Psoas muscle (tissue), 8 donors: ENCODE data around the gene GAS2L1. TPM values are rescaled to one million over a fixed set of nuclear protein-coding genes. Genes with fewer than 3 reads are reported as not detected.

Source experiments
- ATAC-seq, 4 donors: fragments of 200-7000 bp; cut with Tn5 transposase; one replicate each; pipeline ENCODE4 v1.9.1; 2020; ENCODE audit warnings: moderate library complexity in 3 of 4, mild to moderate bottlenecking in 2 of 4
- DNase-seq, 2 donors: peaks; one replicate each; pipeline ENCODE4 v3.0.0-alpha.2; 2020
- H3K27ac ChIP-seq: fragments of 200-600 bp; one replicate; pipeline ENCODE4 v1.8.0; 2022
- H3K27me3 ChIP-seq, 3 donors: fragments of 200-600 bp in 1 of 3; one replicate each; pipeline versions ENCODE4 v1.6.1 to v1.8.0; 2013 to 2022; ENCODE audit warnings: low read length in 2 of 3, mild to moderate bottlenecking in 2 of 3, moderate library complexity in 1 of 3; ENCODE audit not compliant: insufficient read depth in 3 of 3
- H3K36me3 ChIP-seq, 2 donors: fragments of 200-600 bp in 1 of 2; one replicate each; pipeline versions ENCODE4 v1.6.1 to v1.8.0; 2013 to 2022; ENCODE audit warnings: low read depth in 1 of 2, mild to moderate bottlenecking in 1 of 2, moderate library complexity in 1 of 2; ENCODE audit not compliant: insufficient read depth in 1 of 2
- H3K4me1 ChIP-seq: fragments of 200-600 bp; one replicate; pipeline ENCODE4 v1.8.0; 2022
- H3K4me3 ChIP-seq: fragments of 200-600 bp; one replicate; pipeline ENCODE4 v1.8.0; 2022; ENCODE audit warnings: mild to moderate bottlenecking
- H3K9me3 ChIP-seq: fragments of 200-600 bp; one replicate; pipeline ENCODE4 v1.8.0; 2022
- CTCF ChIP-seq: fragments of 200-600 bp; IDR thresholded peaks from one replicate; pipeline ENCODE4 v1.8.0; 2022; ENCODE audit warnings: antibody characterized with exemption
- WGBS, 3 donors: extraction: QIAGEN DNeasy Blood & Tissue Kit; methylation state at CpG; one replicate each; pipeline versions ENCODE4 v1.1.6 to v1.1.7; 2013; 5-methylcytosine and 5-hydroxymethylcytosine counted together
- intact Hi-C, 2 donors: fragments of 100-400 bp; cut with DNase I; formaldehyde crosslinking; loops; one replicate each; pipeline versions ENCODE4 v1.11.0 to v1.14.2; 2022
- polyA plus RNA-seq, 3 donors: library from polyadenylated mRNA; stranded (reverse); fragments of 200-250 nt; gene quantifications; one replicate each; pipeline ENCODE4 v1.2.3, GENCODE V29; 2013
- total RNA-seq, 4 donors: library from RNA; stranded (reverse); fragmentation: NEBNext Ultra II Directional in 2 of 4; extraction: Animal tissue kit (Norgen Biotek cat#: 25700) in 2 of 4; gene quantifications; one replicate each; pipeline versions ENCODE4 v1.2.1 to v1.2.4, GENCODE V29; 2021 to 2023
- donor health status: healthy with polysubstance abuse.
- donor health status: DM: no; HTN: no; CAD: no; lungs with moderate emphysema.
- donor health status: Bipolar disorder and iron deficiency.
- donor health status: healthy.
- donor health status: DM: yes; HTN: yes; CAD: no.
- donor health status: DM: no; HTN: no; CAD: no.
- donor health status: DM: no; HTN: no; CAD: no.
- donor health status: DM: yes; HTN: yes; CAD: no.

GAS2L1 gene
- total and polyA plus RNA-seq, 7 donors: 4.6 to 19.8 (median 5.2) TPM

GRCh38 chr22:29330291-29330690 is 23.8 kb downstream of the GAS2L1 start:
- WGBS, 3 donors: 53 to 76% (median 59%) methylated on average over 19 of the region's 19 CpGs
- Histone ChIP-seq H3K4me1 (peaks cover 37% of the 10 kb centered on the region), H3K27ac (peak overlapping the region; percentile 79), H3K27me3 (no peaks in the 10 kb centered on the region), H3K9me3 (no peaks in the 10 kb centered on the region), H3K36me3 (peaks cover 5 to 64% of the 10 kb centered on the region in 2 donors), H3K4me3 (no peak overlapping the region)
- no peak for TF ChIP-seq CTCF
- DNase-seq (no peak), ATAC-seq (peak in 1 of 4 donors; percentile 2)
- intact Hi-C loops: no loop called here

GRCh38 chr22:29330753-29331152 is 24.3 kb downstream of the GAS2L1 start:
- intact Hi-C loops: no loop called here
- H3K4me1 ChIP-seq: peaks cover 37% of the 10 kb centered on the region
- WGBS, 3 donors: 28 to 43% (median 32%) methylated on average over 6 to 9 of the region's 9 CpGs
- H3K27me3 ChIP-seq: no peaks in the 10 kb centered on the region
- peak overlapping the region; percentile 79 for H3K27ac ChIP-seq
- DNase-seq (peak; percentile 73 to 87), ATAC-seq (peak; percentile 23 to 58 (median 45))
- H3K4me3 ChIP-seq: no peak overlapping the region
- no peaks in the 10 kb centered on the region for H3K9me3 ChIP-seq
- H3K36me3 ChIP-seq: peaks cover 5 to 64% of the 10 kb centered on the region in 2 donors
- no peak for TF ChIP-seq CTCF

GRCh38 chr22:29331213-29331612 is 24.8 kb downstream of the GAS2L1 start:
- peaks cover 5 to 60% of the 10 kb centered on the region in 2 donors for H3K36me3 ChIP-seq
- H3K9me3 ChIP-seq: no peaks in the 10 kb centered on the region
- H3K4me3 ChIP-seq: no peak overlapping the region
- ATAC-seq: no peak
- no peak for DNase-seq
- H3K27me3 ChIP-seq: no peaks in the 10 kb centered on the region
- peak overlapping the region; percentile 79 for H3K27ac ChIP-seq
- peaks cover 39% of the 10 kb centered on the region for H3K4me1 ChIP-seq
- TF ChIP-seq CTCF: no peak
- intact Hi-C loops: no loop called here
- WGBS, 3 donors: 84 to 96% (median 86%) methylated on average over 8 of the region's 8 CpGs

- intact Hi-C loops: no loop called here
- peaks cover 3 to 54% of the 10 kb centered on the region in 2 donors for H3K36me3 ChIP-seq
- peaks cover 44% of the 10 kb centered on the region for H3K4me1 ChIP-seq
- ATAC-seq (no peak), DNase-seq (no peak)
- WGBS, 3 donors: 78 to 86% (median 84%) methylated on average over 14 of the region's 14 CpGs
- no peaks in the 10 kb centered on the region for H3K9me3 ChIP-seq
- no peaks in the 10 kb centered on the region for H3K27me3 ChIP-seq
- H3K4me3 ChIP-seq: no peak overlapping the region
- peak overlapping the region; percentile 79 for H3K27ac ChIP-seq
- no peak for TF ChIP-seq CTCF
Measured at GRCh38 chr22:29331658-29332300, 25.3 kb downstream of the GAS2L1 start.
